Measurements from ENCODE around the gene SLC44A2. TPM values are rescaled to one million over a fixed set of nuclear protein-coding genes. Genes with fewer than 3 reads are reported as not detected.
A peak's percentile ranks its signal among the peaks of the same experiment; 100 is the strongest.

The SLC44A2 gene
- polyA plus RNA-seq, 1 donor (not counting 4 experiments of a cell fraction or from before 2014, with no cell fraction given) = 94.7 TPM

DNA sequence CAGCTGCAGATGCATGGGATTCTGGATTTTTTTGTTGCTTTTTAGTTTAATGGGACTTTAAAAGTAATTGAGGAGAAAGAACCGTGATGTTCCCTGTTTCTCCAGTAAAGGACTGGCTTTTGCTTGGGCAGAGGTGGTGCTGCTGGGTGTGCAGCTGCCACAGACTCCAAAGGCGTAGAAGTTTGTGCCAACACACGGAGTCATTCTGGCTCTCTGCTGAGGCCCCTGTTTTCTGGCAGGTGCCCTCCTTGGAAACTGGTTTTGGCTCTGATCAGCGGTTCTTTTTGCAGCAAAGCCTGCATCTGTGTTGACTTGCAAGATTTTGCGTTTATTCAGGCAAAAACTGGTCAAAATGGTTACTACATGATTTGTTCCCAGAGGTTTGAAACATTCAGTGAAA lies 59.9 kb downstream of the SLC44A2 start:
- Histone ChIP-seq H3K4me2 (ENCODE audit: control insufficient read depth, extremely low read depth, insufficient read depth, low read depth, low read length) (no peak overlapping the region), H3K9ac (ENCODE audit: control insufficient read depth, extremely low read depth, insufficient read depth, low read length) (no peak overlapping the region), H3K9me1 (ENCODE audit: control insufficient read depth, extremely low read depth, insufficient read depth, low read length) (no peaks in the 10 kb centered on the region), H3K9me3 (ENCODE audit: control insufficient read depth, low read depth, low read length) (no peaks in the 10 kb centered on the region), H3K27me3 (ENCODE audit: control insufficient read depth, extremely low read depth, insufficient read depth, low read length) (no peaks in the 10 kb centered on the region), H3K27ac (ENCODE audit: control insufficient read depth, insufficient read depth, low read length) (no peak overlapping the region), H3K36me3 (ENCODE audit: control insufficient read depth in 2 of 2, extremely low read depth in 1 of 2, insufficient read depth in 2 of 2, low read length in 2 of 2) (peaks cover 65 to 72% of the 10 kb centered on the region in 2 experiments), H3K79me2 (ENCODE audit: control insufficient read depth, insufficient read depth, low read length) (peaks cover 37% of the 10 kb centered on the region), H4K20me1 (ENCODE audit: control insufficient read depth, extremely low read depth, insufficient read depth, low read length) (peaks cover 13% of the 10 kb centered on the region), H2AFZ (ENCODE audit: control insufficient read depth, low read length) (no peak overlapping the region), H3K4me3 (ENCODE audit: control insufficient read depth in 2 of 3, extremely low read depth in 1 of 3, insufficient read depth in 2 of 3, low read depth in 1 of 3, low read length in 3 of 3) (no peak overlapping the region), H3K4me1 (ENCODE audit: control insufficient read depth, extremely low read depth, insufficient read depth, low read length) (peaks cover 3% of the 10 kb centered on the region)
- FAIRE-seq (no peak), DNase-seq (ENCODE audit: low read depth, low spot score) (no peak)
- TF ChIP-seq EZH2 (IDR thresholded peaks at IDR 0.05; ENCODE audit: low read length) = no peak
- TF ChIP-seq, protein P1, sequence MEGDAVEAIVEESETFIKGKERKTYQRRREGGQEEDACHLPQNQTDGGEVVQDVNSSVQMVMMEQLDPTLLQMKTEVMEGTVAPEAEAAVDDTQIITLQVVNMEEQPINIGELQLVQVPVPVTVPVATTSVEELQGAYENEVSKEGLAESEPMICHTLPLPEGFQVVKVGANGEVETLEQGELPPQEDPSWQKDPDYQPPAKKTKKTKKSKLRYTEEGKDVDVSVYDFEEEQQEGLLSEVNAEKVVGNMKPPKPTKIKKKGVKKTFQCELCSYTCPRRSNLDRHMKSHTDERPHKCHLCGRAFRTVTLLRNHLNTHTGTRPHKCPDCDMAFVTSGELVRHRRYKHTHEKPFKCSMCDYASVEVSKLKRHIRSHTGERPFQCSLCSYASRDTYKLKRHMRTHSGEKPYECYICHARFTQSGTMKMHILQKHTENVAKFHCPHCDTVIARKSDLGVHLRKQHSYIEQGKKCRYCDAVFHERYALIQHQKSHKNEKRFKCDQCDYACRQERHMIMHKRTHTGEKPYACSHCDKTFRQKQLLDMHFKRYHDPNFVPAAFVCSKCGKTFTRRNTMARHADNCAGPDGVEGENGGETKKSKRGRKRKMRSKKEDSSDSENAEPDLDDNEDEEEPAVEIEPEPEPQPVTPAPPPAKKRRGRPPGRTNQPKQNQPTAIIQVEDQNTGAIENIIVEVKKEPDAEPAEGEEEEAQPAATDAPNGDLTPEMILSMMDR (optimal IDR thresholded peaks at IDR 0.05 in 1 of 3, IDR thresholded peaks at IDR 0.05 in 1 of 3, conservative IDR thresholded peaks at IDR 0.05 in 1 of 3; ENCODE audit: extremely low read depth in 1 of 3, insufficient read depth in 2 of 3, low read length in 3 of 3) = no peak
- dilution Hi-C loops (cut with MboI; ENCODE audit: extremely low pct_ligation_motif_present, low sequenced_read_pairs) = no loop called here

GRCh38 chr19:10686193-10686592 lies 60.8 kb downstream of the SLC44A2 start:
- peaks cover 66 to 68% of the 10 kb centered on the region in 2 experiments for H3K36me3 ChIP-seq (ENCODE audit: control insufficient read depth in 2 of 2, extremely low read depth in 1 of 2, insufficient read depth in 2 of 2, low read length in 2 of 2)

More at GRCh38 chr19:10686193-10686592, 60.8 kb downstream of the SLC44A2 start:
- Histone ChIP-seq H3K9ac (ENCODE audit: control insufficient read depth, extremely low read depth, insufficient read depth, low read length) (peak overlapping the region; percentile 41), H3K79me2 (ENCODE audit: control insufficient read depth, insufficient read depth, low read length) (peaks cover 28% of the 10 kb centered on the region), H3K4me1 (ENCODE audit: control insufficient read depth, extremely low read depth, insufficient read depth, low read length) (peaks cover 3% of the 10 kb centered on the region), H4K20me1 (ENCODE audit: control insufficient read depth, extremely low read depth, insufficient read depth, low read length) (peaks cover 8% of the 10 kb centered on the region), H3K9me1 (ENCODE audit: control insufficient read depth, extremely low read depth, insufficient read depth, low read length) (no peaks in the 10 kb centered on the region), H3K27me3 (ENCODE audit: control insufficient read depth, extremely low read depth, insufficient read depth, low read length) (no peaks in the 10 kb centered on the region), H3K4me3 (ENCODE audit: control insufficient read depth in 2 of 3, extremely low read depth in 1 of 3, insufficient read depth in 2 of 3, low read depth in 1 of 3, low read length in 3 of 3) (no peak overlapping the region), H3K4me2 (ENCODE audit: control insufficient read depth, extremely low read depth, insufficient read depth, low read depth, low read length) (no peak overlapping the region), H3K27ac (ENCODE audit: control insufficient read depth, insufficient read depth, low read length) (peak overlapping the region; percentile 39), H2AFZ (ENCODE audit: control insufficient read depth, low read length) (no peak overlapping the region), H3K9me3 (ENCODE audit: control insufficient read depth, low read depth, low read length) (no peaks in the 10 kb centered on the region)
- TF ChIP-seq, protein P1 (optimal IDR thresholded peaks at IDR 0.05 in 1 of 3, IDR thresholded peaks at IDR 0.05 in 1 of 3, conservative IDR thresholded peaks at IDR 0.05 in 1 of 3; ENCODE audit: extremely low read depth in 1 of 3, insufficient read depth in 2 of 3, low read length in 3 of 3) = no peak
- no peak for TF ChIP-seq EZH2 (IDR thresholded peaks at IDR 0.05; ENCODE audit: low read length)
- FAIRE-seq (no peak), DNase-seq (ENCODE audit: low read depth, low spot score) (no peak)
- dilution Hi-C loops (cut with MboI; ENCODE audit: extremely low pct_ligation_motif_present, low sequenced_read_pairs) = no loop called here
